Measurements from ENCODE around the gene TAS2R10.

The TAS2R10 gene

GRCh38 chr12:10842862-10843261 is 16.7 kb upstream of the TAS2R10 start:
- Histone ChIP-seq H3K4me1 (ENCODE audit: control insufficient read depth, insufficient read depth, low read length, poor library complexity, severe bottlenecking) (no peaks in the 10 kb centered on the region), H3K4me3 (ENCODE audit: insufficient read depth, low read depth, low read length, poor library complexity, severe bottlenecking) (no peak overlapping the region), H3K27me3 (replicated peaks; ENCODE audit: control insufficient read depth, insufficient read depth, low read length, poor library complexity, severe bottlenecking) (no peaks in the 10 kb centered on the region), H3K9me3 (ENCODE audit: control insufficient read depth, low read length) (no peaks in the 10 kb centered on the region), H3K36me3 (ENCODE audit: control insufficient read depth, insufficient read depth, low read length) (no peaks in the 10 kb centered on the region), H3K27ac (ENCODE audit: insufficient read depth, low read length, poor library complexity, severe bottlenecking) (no peak overlapping the region)
- no peak for DNase-seq

- Histone ChIP-seq H3K36me3 (ENCODE audit: control insufficient read depth, insufficient read depth, low read length) (no peaks in the 10 kb centered on the region), H3K27me3 (replicated peaks; ENCODE audit: control insufficient read depth, insufficient read depth, low read length, poor library complexity, severe bottlenecking) (no peaks in the 10 kb centered on the region), H3K27ac (ENCODE audit: insufficient read depth, low read length, poor library complexity, severe bottlenecking) (no peak overlapping the region), H3K9me3 (ENCODE audit: control insufficient read depth, low read length) (no peaks in the 10 kb centered on the region), H3K4me3 (ENCODE audit: insufficient read depth, low read depth, low read length, poor library complexity, severe bottlenecking) (no peak overlapping the region), H3K4me1 (ENCODE audit: control insufficient read depth, insufficient read depth, low read length, poor library complexity, severe bottlenecking) (no peaks in the 10 kb centered on the region)
- DNase-seq, result no peak
Measured at GRCh38 chr12:10838461-10838860, 12.3 kb upstream of the TAS2R10 start.

GRCh38 chr12:10829994-10830393 is 3.8 kb upstream of the TAS2R10 start:
- no peak overlapping the region for H3K4me3 ChIP-seq (ENCODE audit: insufficient read depth, low read depth, low read length, poor library complexity, severe bottlenecking)
- no peaks in the 10 kb centered on the region for H3K4me1 ChIP-seq (ENCODE audit: control insufficient read depth, insufficient read depth, low read length, poor library complexity, severe bottlenecking)
- H3K36me3 ChIP-seq (ENCODE audit: control insufficient read depth, insufficient read depth, low read length), result no peaks in the 10 kb centered on the region
- no peak for DNase-seq
- H3K9me3 ChIP-seq (ENCODE audit: control insufficient read depth, low read length), result no peaks in the 10 kb centered on the region
- no peaks in the 10 kb centered on the region for H3K27me3 ChIP-seq (replicated peaks; ENCODE audit: control insufficient read depth, insufficient read depth, low read length, poor library complexity, severe bottlenecking)
- no peak overlapping the region for H3K27ac ChIP-seq (ENCODE audit: insufficient read depth, low read length, poor library complexity, severe bottlenecking)

GRCh38 chr12:10824957-10825356 is 1.2 kb downstream of the TAS2R10 start:
- no peak for DNase-seq
- no peaks in the 10 kb centered on the region for H3K36me3 ChIP-seq (ENCODE audit: control insufficient read depth, insufficient read depth, low read length)
- no peaks in the 10 kb centered on the region for H3K4me1 ChIP-seq (ENCODE audit: control insufficient read depth, insufficient read depth, low read length, poor library complexity, severe bottlenecking)

GRCh38 chr12:10811883-10812536 is 14.1 kb downstream of the TAS2R10 start:
- Histone ChIP-seq H3K27me3 (replicated peaks; ENCODE audit: control insufficient read depth, insufficient read depth, low read length, poor library complexity, severe bottlenecking) (no peaks in the 10 kb centered on the region), H3K4me3 (ENCODE audit: insufficient read depth, low read depth, low read length, poor library complexity, severe bottlenecking) (no peak overlapping the region), H3K4me1 (ENCODE audit: control insufficient read depth, insufficient read depth, low read length, poor library complexity, severe bottlenecking) (no peaks in the 10 kb centered on the region), H3K27ac (ENCODE audit: insufficient read depth, low read length, poor library complexity, severe bottlenecking) (no peak overlapping the region), H3K9me3 (ENCODE audit: control insufficient read depth, low read length) (no peaks in the 10 kb centered on the region), H3K36me3 (ENCODE audit: control insufficient read depth, insufficient read depth, low read length) (no peaks in the 10 kb centered on the region)
- DNase-seq, result no peak

More at GRCh38 chr12:10824957-10825356, 1.2 kb downstream of the TAS2R10 start:
- Histone ChIP-seq H3K4me3 (ENCODE audit: insufficient read depth, low read depth, low read length, poor library complexity, severe bottlenecking) (no peak overlapping the region), H3K9me3 (ENCODE audit: control insufficient read depth, low read length) (no peaks in the 10 kb centered on the region), H3K27ac (ENCODE audit: insufficient read depth, low read length, poor library complexity, severe bottlenecking) (no peak overlapping the region), H3K27me3 (replicated peaks; ENCODE audit: control insufficient read depth, insufficient read depth, low read length, poor library complexity, severe bottlenecking) (no peaks in the 10 kb centered on the region)

- H3K27ac ChIP-seq (ENCODE audit: insufficient read depth, low read length, poor library complexity, severe bottlenecking), result no peak within 1 kb of the TSS
- H3K36me3 ChIP-seq (ENCODE audit: control insufficient read depth, insufficient read depth, low read length), result no peaks in the 10 kb centered on the region
- no peaks in the 10 kb centered on the region for H3K27me3 ChIP-seq (replicated peaks; ENCODE audit: control insufficient read depth, insufficient read depth, low read length, poor library complexity, severe bottlenecking)
- no peaks in the 10 kb centered on the region for H3K4me1 ChIP-seq (ENCODE audit: control insufficient read depth, insufficient read depth, low read length, poor library complexity, severe bottlenecking)
- H3K4me3 ChIP-seq (ENCODE audit: insufficient read depth, low read depth, low read length, poor library complexity, severe bottlenecking), result no peak within 1 kb of the TSS
- H3K9me3 ChIP-seq (ENCODE audit: control insufficient read depth, low read length), result no peaks in the 10 kb centered on the region
- DNase-seq, result no peak
Measured at GRCh38 chr12:10810068-10810467, 16.1 kb downstream of the TAS2R10 start, which contains the start of gene TAS2R9. Gene TAS2R9, minus strand, starts transcription at chr12:10810168. Its CDS starts 93 bp downstream, at chr12:10810075.

GRCh38 chr12:10807186-10807585 is 19.0 kb downstream of the TAS2R10 start, which contains the start of gene TAS2R8:
Gene TAS2R8, minus strand, starts transcription at chr12:10807286. Its CDS starts 306 bp downstream, at chr12:10806980.
- DNase-seq, result no peak
- no peak within 1 kb of the TSS for H3K27ac ChIP-seq (ENCODE audit: insufficient read depth, low read length, poor library complexity, severe bottlenecking)
- H3K9me3 ChIP-seq (ENCODE audit: control insufficient read depth, low read length), result no peaks in the 10 kb centered on the region
- no peaks in the 10 kb centered on the region for H3K4me1 ChIP-seq (ENCODE audit: control insufficient read depth, insufficient read depth, low read length, poor library complexity, severe bottlenecking)
- no peak within 1 kb of the TSS for H3K4me3 ChIP-seq (ENCODE audit: insufficient read depth, low read depth, low read length, poor library complexity, severe bottlenecking)
- H3K27me3 ChIP-seq (replicated peaks; ENCODE audit: control insufficient read depth, insufficient read depth, low read length, poor library complexity, severe bottlenecking), result no peaks in the 10 kb centered on the region
- no peaks in the 10 kb centered on the region for H3K36me3 ChIP-seq (ENCODE audit: control insufficient read depth, insufficient read depth, low read length)

GRCh38 chr12:10802587-10802986 is 23.6 kb downstream of the TAS2R10 start, which contains the start of gene TAS2R7:
Gene TAS2R7, minus strand, starts transcription at chr12:10802627. Its CDS starts 57 bp downstream, at chr12:10802570.
- H3K4me3 ChIP-seq (ENCODE audit: insufficient read depth, low read depth, low read length, poor library complexity, severe bottlenecking), result no peak within 1 kb of the TSS
- no peak for DNase-seq
- H3K9me3 ChIP-seq (ENCODE audit: control insufficient read depth, low read length), result no peaks in the 10 kb centered on the region
- no peak within 1 kb of the TSS for H3K27ac ChIP-seq (ENCODE audit: insufficient read depth, low read length, poor library complexity, severe bottlenecking)
- H3K36me3 ChIP-seq (ENCODE audit: control insufficient read depth, insufficient read depth, low read length), result no peaks in the 10 kb centered on the region
- H3K4me1 ChIP-seq (ENCODE audit: control insufficient read depth, insufficient read depth, low read length, poor library complexity, severe bottlenecking), result no peaks in the 10 kb centered on the region
- peaks cover 4% of the 10 kb centered on the region for H3K27me3 ChIP-seq (replicated peaks; ENCODE audit: control insufficient read depth, insufficient read depth, low read length, poor library complexity, severe bottlenecking)

- H3K36me3 ChIP-seq (ENCODE audit: control insufficient read depth, insufficient read depth, low read length), result no peaks in the 10 kb centered on the region
- no peak overlapping the region for H3K27ac ChIP-seq (ENCODE audit: insufficient read depth, low read length, poor library complexity, severe bottlenecking)
- no peaks in the 10 kb centered on the region for H3K9me3 ChIP-seq (ENCODE audit: control insufficient read depth, low read length)
- peaks cover 4% of the 10 kb centered on the region for H3K27me3 ChIP-seq (replicated peaks; ENCODE audit: control insufficient read depth, insufficient read depth, low read length, poor library complexity, severe bottlenecking)
- no peaks in the 10 kb centered on the region for H3K4me1 ChIP-seq (ENCODE audit: control insufficient read depth, insufficient read depth, low read length, poor library complexity, severe bottlenecking)
- no peak for DNase-seq
- no peak overlapping the region for H3K4me3 ChIP-seq (ENCODE audit: insufficient read depth, low read depth, low read length, poor library complexity, severe bottlenecking)
Measured at GRCh38 chr12:10801741-10802140, 24.4 kb downstream of the TAS2R10 start.

- no peak overlapping the region for H3K4me3 ChIP-seq (ENCODE audit: insufficient read depth, low read depth, low read length, poor library complexity, severe bottlenecking)
Measured at GRCh38 chr12:10794222-10794621, 31.9 kb downstream of the TAS2R10 start.

More at GRCh38 chr12:10794222-10794621, 31.9 kb downstream of the TAS2R10 start:
- Histone ChIP-seq H3K9me3 (ENCODE audit: control insufficient read depth, low read length) (no peaks in the 10 kb centered on the region), H3K27ac (ENCODE audit: insufficient read depth, low read length, poor library complexity, severe bottlenecking) (no peak overlapping the region), H3K4me1 (ENCODE audit: control insufficient read depth, insufficient read depth, low read length, poor library complexity, severe bottlenecking) (no peaks in the 10 kb centered on the region), H3K36me3 (ENCODE audit: control insufficient read depth, insufficient read depth, low read length) (no peaks in the 10 kb centered on the region), H3K27me3 (replicated peaks; ENCODE audit: control insufficient read depth, insufficient read depth, low read length, poor library complexity, severe bottlenecking) (peaks cover 2% of the 10 kb centered on the region)
- DNase-seq, result no peak
